ENCODE measurements around the gene AFAP1. TPM values are rescaled to one million over a fixed set of nuclear protein-coding genes. Genes with fewer than 3 reads are reported as not detected.

Gene AFAP1
- total and polyA plus RNA-seq, 2 donors (not counting 1 experiment from before 2014, with no cell fraction given), result 0.03 to 0.44 TPM

DNA sequence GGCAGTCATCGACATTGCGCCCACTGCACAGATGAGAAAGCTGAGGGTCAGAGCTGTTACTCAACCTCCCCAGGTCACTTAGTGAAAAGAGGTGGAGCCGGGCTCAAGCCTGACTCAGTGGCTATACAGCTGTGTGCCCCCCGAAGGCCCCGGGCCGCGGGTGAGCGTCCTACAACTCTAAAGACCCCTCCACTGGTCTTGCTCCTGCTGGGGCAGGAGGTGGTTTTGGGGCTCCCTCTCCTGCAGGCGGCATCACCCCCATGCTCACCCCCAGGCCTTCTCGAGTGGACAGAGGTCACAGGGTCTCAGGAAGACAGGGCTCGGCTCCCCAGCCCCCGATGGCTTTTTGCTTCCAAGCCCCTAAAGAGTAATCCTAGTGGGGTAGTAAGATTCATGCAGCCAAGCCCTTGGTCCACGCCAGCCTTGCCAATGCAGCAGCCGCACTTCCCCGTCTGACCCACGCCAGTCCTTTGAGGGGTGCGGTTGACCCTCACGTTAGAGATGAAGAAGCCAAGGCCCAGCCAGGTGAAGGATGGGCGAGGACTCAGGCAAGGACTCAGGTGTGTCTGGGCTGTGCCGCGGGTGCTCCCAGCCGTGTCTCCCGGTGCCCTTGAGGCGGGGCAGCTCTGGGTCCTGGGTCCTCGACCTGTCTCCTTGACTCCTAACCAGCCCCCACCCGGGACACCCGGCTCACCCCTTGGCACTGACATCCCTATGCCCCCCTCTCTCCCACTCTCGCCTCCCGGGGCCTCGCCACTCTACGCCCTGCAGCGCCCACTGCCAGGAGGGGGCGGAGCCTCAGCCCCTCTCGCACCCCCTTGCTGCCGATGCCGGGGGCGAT is 200.4 kb downstream of the AFAP1 start:
- no peak for ATAC-seq (ENCODE audit: low read depth)
- no peaks in the 10 kb centered on the region for H3K4me1 Mint-ChIP-seq
- no peaks in the 10 kb centered on the region for H4K20me1 ChIP-seq (ENCODE audit: control insufficient read depth, insufficient read depth, low read length, poor library complexity, severe bottlenecking)

More for the DNA sequence above, 200.4 kb downstream of the AFAP1 start:
- intact Hi-C loops (cut with micrococcal nuclease), result no loop called here
- ChIA-PET CTCF (no interaction called here), POLR2A (no interaction called here)
- H3K9ac ChIP-seq (ENCODE audit: low read length), result no peak overlapping the region
- no peaks in the 10 kb centered on the region for H3K79me2 ChIP-seq (ENCODE audit: control insufficient read depth, insufficient read depth, low read length)
- no peak overlapping the region for H3K27ac Mint-ChIP-seq
- H3K9me3 Mint-ChIP-seq (ENCODE audit: insufficient read depth), result no peaks in the 10 kb centered on the region
- H3K4me1 ChIP-seq (ENCODE audit: control insufficient read depth in 2 of 2, insufficient read depth in 2 of 2, low read length in 2 of 2), result no peaks in the 10 kb centered on the region
- H3K9me3 ChIP-seq (ENCODE audit: control extremely low read depth in 1 of 3, control insufficient read depth in 2 of 3, insufficient read depth in 1 of 3, low read length in 2 of 3), result peaks cover 0 to 24% (median 0%) of the 10 kb centered on the region in 3 donors
- no peak overlapping the region for H2AFZ ChIP-seq (ENCODE audit: insufficient read depth, low read depth, low read length, poor library complexity, severe bottlenecking)
- no peaks in the 10 kb centered on the region for H3K36me3 ChIP-seq (replicated peaks in 1 of 2; ENCODE audit: control extremely low read depth in 1 of 2, control insufficient read depth in 1 of 2, extremely low read depth in 1 of 2, insufficient read depth in 2 of 2, low read length in 1 of 2)
- H3K27me3 ChIP-seq (replicated peaks in 1 of 4; ENCODE audit: control extremely low read depth in 1 of 4, control insufficient read depth in 3 of 4, insufficient read depth in 4 of 4, low read length in 3 of 4), result no peaks in the 10 kb centered on the region
- no peak overlapping the region for H3K4me2 ChIP-seq (replicated peaks; ENCODE audit: low read depth, low read length, poor library complexity, severe bottlenecking)
- H3K4me3 ChIP-seq (ENCODE audit: control extremely low read depth in 1 of 5, extremely low read depth in 1 of 5, insufficient read depth in 1 of 5, low read depth in 2 of 5, low read length in 4 of 5), result no peak overlapping the region
- H3K27me3 Mint-ChIP-seq, result no peaks in the 10 kb centered on the region
- TF ChIP-seq, protein P1, sequence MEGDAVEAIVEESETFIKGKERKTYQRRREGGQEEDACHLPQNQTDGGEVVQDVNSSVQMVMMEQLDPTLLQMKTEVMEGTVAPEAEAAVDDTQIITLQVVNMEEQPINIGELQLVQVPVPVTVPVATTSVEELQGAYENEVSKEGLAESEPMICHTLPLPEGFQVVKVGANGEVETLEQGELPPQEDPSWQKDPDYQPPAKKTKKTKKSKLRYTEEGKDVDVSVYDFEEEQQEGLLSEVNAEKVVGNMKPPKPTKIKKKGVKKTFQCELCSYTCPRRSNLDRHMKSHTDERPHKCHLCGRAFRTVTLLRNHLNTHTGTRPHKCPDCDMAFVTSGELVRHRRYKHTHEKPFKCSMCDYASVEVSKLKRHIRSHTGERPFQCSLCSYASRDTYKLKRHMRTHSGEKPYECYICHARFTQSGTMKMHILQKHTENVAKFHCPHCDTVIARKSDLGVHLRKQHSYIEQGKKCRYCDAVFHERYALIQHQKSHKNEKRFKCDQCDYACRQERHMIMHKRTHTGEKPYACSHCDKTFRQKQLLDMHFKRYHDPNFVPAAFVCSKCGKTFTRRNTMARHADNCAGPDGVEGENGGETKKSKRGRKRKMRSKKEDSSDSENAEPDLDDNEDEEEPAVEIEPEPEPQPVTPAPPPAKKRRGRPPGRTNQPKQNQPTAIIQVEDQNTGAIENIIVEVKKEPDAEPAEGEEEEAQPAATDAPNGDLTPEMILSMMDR (IDR thresholded peaks at IDR 0.05), result no peak
- no peak for TF ChIP-seq EZH2 (IDR thresholded peaks at IDR 0.05; ENCODE audit: borderline replicate concordance, insufficient read depth, low read depth, low read length, poor library complexity, severe bottlenecking)
- WGBS (ENCODE audit: insufficient coverage), result 90% methylated on average over 30 of the region's 37 CpGs
- no peak for DNase-seq
- no peak overlapping the region for H3K4me3 Mint-ChIP-seq
- no peak overlapping the region for H3K27ac ChIP-seq (ENCODE audit: low read length in 2 of 2)

All from B cell (primary cell).